Epithelial cell of umbilical artery (primary cell): ENCODE results near the gene CLDND2. TPM values are rescaled to one million over a fixed set of nuclear protein-coding genes. Genes with fewer than 3 reads are reported as not detected.

Source experiments
- total RNA-seq: library from RNA; depleted of rRNA; stranded (reverse); fragments of >200 nt; gene quantifications from 2 replicates; pipeline ENCODE4 v1.2.3, GENCODE V29; 2014

The CLDND2 gene, protein sequence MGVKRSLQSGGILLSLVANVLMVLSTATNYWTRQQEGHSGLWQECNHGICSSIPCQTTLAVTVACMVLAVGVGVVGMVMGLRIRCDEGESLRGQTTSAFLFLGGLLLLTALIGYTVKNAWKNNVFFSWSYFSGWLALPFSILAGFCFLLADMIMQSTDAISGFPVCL
- total RNA-seq: not detected in 2 replicates

GRCh38 chr19:51368366-51369282 lies at the start of gene CLDND2:
Gene CLDND2, minus strand, starts transcription at chr19:51369003. Its CDS starts 426 bp downstream, at chr19:51368577.

GRCh38 chr19:51417107-51417809 lies 48.5 kb upstream of the CLDND2 start, which contains the start of gene SIGLEC10:
Gene SIGLEC10, minus strand, starts transcription at chr19:51417642. Its CDS starts 61 bp downstream, at chr19:51417581.

DNA sequence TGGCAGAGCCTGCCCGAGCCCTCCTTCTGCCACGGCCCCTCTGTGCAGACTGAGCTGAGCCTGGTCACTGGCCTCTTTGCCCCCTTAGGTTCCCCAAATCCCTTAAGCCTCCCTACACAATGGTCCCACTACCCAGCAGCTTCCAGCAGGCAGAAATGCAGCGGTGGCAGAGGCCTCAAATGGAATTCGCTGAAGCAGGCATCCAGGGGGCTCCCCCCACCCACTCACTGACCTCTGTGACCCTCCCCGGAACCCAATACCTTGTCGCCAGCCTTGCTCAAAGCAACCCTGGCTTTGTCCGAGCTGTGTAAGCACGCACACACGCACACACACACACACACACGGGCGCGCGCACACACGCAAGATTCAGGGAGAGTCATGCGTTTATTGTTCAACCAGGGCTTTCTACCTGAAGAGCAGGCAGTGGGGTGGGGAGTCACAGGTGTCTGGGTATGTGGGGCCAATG lies 19.2 kb upstream of the CLDND2 start, which contains the start of gene LIM2:
Gene LIM2 (minus strand): TSS at position 51 of the 466 bp plus-strand sequence. CDS start 531 bp downstream, outside the sequence.

GRCh38 chr19:51372649-51373504 lies 4.1 kb upstream of the CLDND2 start, which contains the start of gene NKG7:
Gene NKG7, minus strand, starts transcription at chr19:51372654. Its CDS starts 119 bp downstream, at chr19:51372535.

DNA sequence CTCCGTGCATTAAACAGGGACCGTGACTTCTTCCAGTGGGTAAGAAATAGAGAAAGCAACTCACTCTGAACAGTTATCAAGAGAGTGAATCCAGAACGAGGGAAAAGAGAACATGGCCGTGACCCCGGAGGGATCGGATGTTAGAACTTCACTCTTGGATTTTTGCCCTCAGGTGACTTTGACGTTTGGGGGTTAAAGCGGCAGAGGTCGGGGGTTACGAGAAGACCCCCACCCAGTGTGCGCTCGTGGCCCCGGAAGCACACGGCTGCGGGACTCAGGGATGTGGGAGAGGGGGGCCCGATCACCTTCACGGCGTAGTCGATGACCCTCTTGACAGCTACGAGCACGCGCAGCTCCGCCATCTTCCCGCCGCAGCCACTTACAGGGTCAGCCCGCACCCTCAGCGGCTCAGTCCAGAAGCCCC lies 2.8 kb downstream of the CLDND2 start, which contains the start of gene ETFB:
Gene ETFB (minus strand): TSS at position 424 of the 424 bp plus-strand sequence. CDS start 62 bp downstream, at position 362.

GRCh38 chr19:51341976-51342580 lies 26.7 kb downstream of the CLDND2 start, which contains the start of gene VSIG10L:
Gene VSIG10L, minus strand, starts transcription at chr19:51342139. Its CDS starts 15 bp downstream, at chr19:51342124.

Other genes with a start within 250 kb of the CLDND2 start
- not detected in 2 replicates for gene SIGLEC9, start 244.1 kb downstream of the CLDND2 start, total RNA-seq
- gene SIGLEC7, start 226.7 kb downstream of the CLDND2 start, total RNA-seq: not detected in 2 replicates
- gene CD33, start 143.9 kb downstream of the CLDND2 start, total RNA-seq: not detected in 2 replicates
- gene SIGLECL1, start 117.9 kb downstream of the CLDND2 start, total RNA-seq: not detected in 2 replicates
- not detected in 2 replicates for gene IGLON5, start 57.4 kb downstream of the CLDND2 start, total RNA-seq
- under 0.01 and 0.15 TPM in 2 replicates for gene VSIG10L, start 26.9 kb downstream of the CLDND2 start, total RNA-seq
- 86.7 and 119 TPM in 2 replicates for gene ETFB, start 2.6 kb downstream of the CLDND2 start, total RNA-seq
- not detected in 2 replicates for gene NKG7, start 3.7 kb upstream of the CLDND2 start, total RNA-seq
- gene LIM2, start 19.0 kb upstream of the CLDND2 start, total RNA-seq: not detected in 2 replicates
- gene C19orf84, start 21.6 kb upstream of the CLDND2 start, total RNA-seq: not detected in 2 replicates
- gene SIGLEC10, start 48.6 kb upstream of the CLDND2 start, total RNA-seq: not detected in 2 replicates
- not detected in 2 replicates for gene SIGLEC8, start 89.5 kb upstream of the CLDND2 start, total RNA-seq
- not detected in 2 replicates for gene CEACAM18, start 109.5 kb upstream of the CLDND2 start, total RNA-seq
- not detected in 2 replicates for gene SIGLEC12, start 132.8 kb upstream of the CLDND2 start, total RNA-seq
- gene SIGLEC6, start 162.7 kb upstream of the CLDND2 start, total RNA-seq: not detected in 2 replicates
- gene ZNF175, start 202.3 kb upstream of the CLDND2 start, total RNA-seq: 2.9 and 6.1 TPM in 2 replicates